IMR-90 (cell line): ENCODE data around the gene RASSF5. TPM values are rescaled to one million over a fixed set of nuclear protein-coding genes. Genes with fewer than 3 reads are reported as not detected.

ENCODE experiments used
- ATAC-seq: fragments of 200-7000 bp; cut with Tn5 transposase; 2 replicates; pipeline ENCODE4 v1.9.1; 2020; ENCODE audit warnings: low read depth, mild to moderate bottlenecking, moderate library complexity
- BruUV-seq: library from RNA; stranded (reverse); fragments of 400-500 nt; replicated peaks from 2 replicates; lab custom pipeline; 2021; lab: Mats Ljungman, UMichigan
- CTCF ChIA-PET: fragments of 300-600 bp; formaldehyde crosslinking; extraction: SDS; loops from one replicate; lab custom pipeline; 2021; ENCODE audit warnings: antibody characterized with exemption; lab: Yijun Ruan, JAX
- POLR2A ChIA-PET: fragments of 300-600 bp; sonication (Branson Sonifier 250); formaldehyde crosslinking; loops from one replicate; lab custom pipeline; 2022; ENCODE audit warnings: antibody characterized with exemption; ENCODE audit not compliant: unreplicated experiment; lab: Charles Lee
- DNase-seq: peaks from one replicate; pipeline ENCODE4 v3.0.0; 2013
- H2AFZ ChIP-seq: replicated peaks from 2 replicates; pipeline ENCODE3; 2013; ENCODE audit warnings: low read length, mild to moderate bottlenecking; ENCODE audit not compliant: poor library complexity
- H2AK5ac ChIP-seq: 2 replicates; pipeline ENCODE4 v1.6.1; 2013; ENCODE audit warnings: low read depth, low read length, inconsistent platforms
- H2AK9ac ChIP-seq: replicated peaks from 2 replicates; pipeline ENCODE3; 2013; ENCODE audit warnings: mild to moderate bottlenecking, low read depth, low read length, moderate library complexity; ENCODE audit not compliant: poor library complexity
- H2BK120ac ChIP-seq: 2 replicates; pipeline ENCODE4 v1.6.1; 2013; ENCODE audit warnings: low read depth, low read length, inconsistent platforms
- H2BK15ac ChIP-seq: 3 replicates; pipeline ENCODE4 v1.6.1; 2013; ENCODE audit warnings: low read depth, low read length, inconsistent platforms
- H2BK20ac ChIP-seq: 2 replicates; pipeline ENCODE4 v1.6.1; 2013; ENCODE audit warnings: low read depth, mild to moderate bottlenecking, inconsistent platforms, low read length, moderate library complexity
- H2BK5ac ChIP-seq: 2 replicates; pipeline ENCODE4 v1.6.1; 2013; ENCODE audit warnings: mild to moderate bottlenecking, low read depth, low read length, inconsistent platforms; ENCODE audit not compliant: poor library complexity, severe bottlenecking
- H3K14ac ChIP-seq: replicated peaks from 2 replicates; pipeline ENCODE4 v1.6.1; 2013; ENCODE audit warnings: low read depth, low read length, inconsistent platforms
- H3K18ac ChIP-seq: 2 replicates; pipeline ENCODE4 v1.6.1; 2013; ENCODE audit warnings: low read depth, low read length, control low read depth
- H3K23ac ChIP-seq: 2 replicates; pipeline ENCODE4 v1.6.1; 2013; ENCODE audit warnings: low read depth, low read length, inconsistent platforms
- H3K27ac ChIP-seq: 2 replicates; pipeline ENCODE4 v1.5.1; 2013; ENCODE audit warnings: mild to moderate bottlenecking, control low read depth, low read length; ENCODE audit not compliant: insufficient read depth
- H3K27me3 ChIP-seq: 2 replicates; pipeline ENCODE4 v1.6.1; 2013; ENCODE audit warnings: low read length; ENCODE audit not compliant: control insufficient read depth, insufficient read depth
- H3K36me3 ChIP-seq: 2 replicates; pipeline ENCODE4 v1.6.1; 2013; ENCODE audit warnings: low read length, mixed read lengths; ENCODE audit not compliant: control insufficient read depth, insufficient read depth
- H3K4ac ChIP-seq: 2 replicates; pipeline ENCODE4 v1.6.1; 2013; ENCODE audit warnings: low read depth, low read length, inconsistent platforms
- H3K4me1 ChIP-seq: 2 replicates; pipeline ENCODE4 v1.6.1; 2013; ENCODE audit warnings: low read length, mixed read lengths; ENCODE audit not compliant: control insufficient read depth, insufficient read depth
- H3K4me2 ChIP-seq: 2 replicates; pipeline ENCODE4 v1.6.1; 2013; ENCODE audit warnings: low read depth, mild to moderate bottlenecking, control low read depth, low read length, moderate library complexity
- H3K4me3 ChIP-seq: 2 replicates; pipeline ENCODE4 v1.5.1; 2013; ENCODE audit warnings: low read depth, mild to moderate bottlenecking, control low read depth, low read length, moderate library complexity; ENCODE audit not compliant: insufficient read depth
- H3K56ac ChIP-seq: 2 replicates; pipeline ENCODE4 v1.6.1; 2013; ENCODE audit warnings: low read length, inconsistent platforms; ENCODE audit not compliant: insufficient read depth; ENCODE audit errors: extremely low read depth
- H3K79me1 ChIP-seq, 2 experiments: 2 replicates each; pipeline ENCODE4 v1.6.1; 2013; ENCODE audit warnings: low read length in 2 of 2, inconsistent platforms in 1 of 2, low read depth in 1 of 2
- H3K9ac ChIP-seq: 2 replicates; pipeline ENCODE4 v1.6.1; 2013; ENCODE audit warnings: low read depth, low read length, control low read depth
- H3K9me1 ChIP-seq: 2 replicates; pipeline ENCODE4 v1.6.1; 2013; ENCODE audit warnings: low read length, inconsistent platforms; ENCODE audit not compliant: insufficient read depth
- H3K9me3 ChIP-seq: 2 replicates; pipeline ENCODE4 v1.6.1; 2013; ENCODE audit warnings: low read length; ENCODE audit not compliant: control insufficient read depth, insufficient read depth
- H4K20me1 ChIP-seq: 2 replicates; pipeline ENCODE4 v1.6.1; 2013; ENCODE audit warnings: low read length, inconsistent platforms; ENCODE audit not compliant: insufficient read depth
- H4K5ac ChIP-seq: 2 replicates; pipeline ENCODE4 v1.6.1; 2013; ENCODE audit warnings: mild to moderate bottlenecking, low read depth, low read length, control low read depth
- H4K8ac ChIP-seq, 2 experiments: 2 replicates each; pipeline ENCODE4 v1.6.1; 2013; ENCODE audit warnings: low read depth in 2 of 2, low read length in 2 of 2, control low read depth in 1 of 2, inconsistent platforms in 1 of 2
- H4K91ac ChIP-seq: 2 replicates; pipeline ENCODE4 v1.6.1; 2013; ENCODE audit warnings: low read depth, low read length, inconsistent platforms; ENCODE audit not compliant: insufficient read depth
- BHLHE40 ChIP-seq: fragments of 150-350 bp; IDR thresholded peaks from 2 replicates; pipeline ENCODE4 v1.6.1; 2016; ENCODE audit warnings: mild to moderate bottlenecking, low read depth, low read length
- CEBPB ChIP-seq: IDR thresholded peaks from 2 replicates; pipeline ENCODE4 v1.6.1; 2012; ENCODE audit warnings: low read depth, low read length, improper control_type of control experiment
- CHD1 ChIP-seq: IDR thresholded peaks from 2 replicates; pipeline ENCODE4 v1.6.1; 2012; ENCODE audit warnings: low read depth, low read length, improper control_type of control experiment
- FOS ChIP-seq: fragments of 150-350 bp; IDR thresholded peaks from 2 replicates; pipeline ENCODE4 v1.6.1; 2016; ENCODE audit warnings: low read depth, low read length
- MAFK ChIP-seq: IDR thresholded peaks from 2 replicates; pipeline ENCODE4 v1.6.1; 2012; ENCODE audit warnings: low read depth, low read length, improper control_type of control experiment
- MAZ ChIP-seq: IDR thresholded peaks from 2 replicates; pipeline ENCODE4 v1.6.1; 2012; ENCODE audit warnings: low read depth, mild to moderate bottlenecking, low read length, improper control_type of control experiment, moderate library complexity, borderline replicate concordance
- MXI1 ChIP-seq: IDR thresholded peaks from 2 replicates; pipeline ENCODE4 v1.6.1; 2012; ENCODE audit warnings: low read depth, mild to moderate bottlenecking, low read length, moderate library complexity, borderline replicate concordance
- NFE2L2 ChIP-seq: fragments of 150-350 bp; IDR thresholded peaks from 2 replicates; pipeline ENCODE4 v1.6.1; 2016; ENCODE audit warnings: low read depth, mild to moderate bottlenecking, low read length
- POLR2A ChIP-seq: IDR thresholded peaks from 2 replicates; pipeline ENCODE4 v1.6.1; 2012; ENCODE audit warnings: mild to moderate bottlenecking, low read depth, low read length
- RAD21 ChIP-seq: IDR thresholded peaks from 2 replicates; pipeline ENCODE4 v1.6.1; 2012; ENCODE audit warnings: low read length, improper control_type of control experiment
- RCOR1 ChIP-seq: IDR thresholded peaks from 2 replicates; pipeline ENCODE4 v1.6.1; 2012; ENCODE audit warnings: mild to moderate bottlenecking, low read length, improper control_type of control experiment; ENCODE audit not compliant: insufficient replicate concordance
- RFX5 ChIP-seq: IDR thresholded peaks from 2 replicates; pipeline ENCODE4 v1.8.0; 2012; ENCODE audit warnings: low read depth, mild to moderate bottlenecking, low read length, moderate library complexity
- SMC3 ChIP-seq: fragments of 150-350 bp; IDR thresholded peaks from 2 replicates; pipeline ENCODE4 v1.6.1; 2016; ENCODE audit warnings: low read depth, mild to moderate bottlenecking, antibody characterized with exemption, low read length, moderate library complexity
- WGBS, 2 experiments: methylation state at CpG; one replicate each; pipeline versions ENCODE4 v1.1.5 to v1.1.7; 2013; ENCODE audit warnings: missing lambda C conversion rate in 2 of 2; ENCODE audit not compliant: insufficient read length in 1 of 2; ENCODE audit errors: extremely low coverage in 2 of 2; 5-methylcytosine and 5-hydroxymethylcytosine counted together
- dilution Hi-C: fragments of 300-500 bp; cut with HindIII; formaldehyde crosslinking; loops from one replicate; pipeline ENCODE4 v1.14.3; 2018; ENCODE audit warnings: low sequenced_read_pairs; ENCODE audit not compliant: unreplicated experiment
- in situ Hi-C: fragments of 300-500 bp; cut with MboI; formaldehyde crosslinking; loops from 3 replicates; pipeline ENCODE4 v1.14.3; 2019; ENCODE audit warnings: low sequenced_read_pairs, inconsistent platforms, mixed read lengths
- intact Hi-C: fragments of 100-400 bp; cut with micrococcal nuclease; formaldehyde crosslinking; loops from 2 replicates; pipeline ENCODE4 v1.10.0; 2022
- polyA plus RNA-seq, 3 experiments: library from polyadenylated mRNA; depleted of rRNA; stranded (reverse); fragments of >200 nt; gene quantifications; 2 replicates each; pipeline ENCODE4 v1.2.3, GENCODE V29; 2012; ENCODE audit warnings: low replicate concordance in 1 of 3
- total RNA-seq: library from RNA; depleted of rRNA; stranded (reverse); fragments of >200 nt; gene quantifications from 2 replicates; pipeline ENCODE4 v1.2.3, GENCODE V29; 2012
- TF ChIP-seq, protein P1 (sequence below): fragments of 150-350 bp; IDR thresholded peaks from 2 replicates; pipeline ENCODE4 v1.6.1; 2017; ENCODE audit warnings: mild to moderate bottlenecking, antibody characterized with exemption, low read length, low read depth
- TF ChIP-seq, protein P2 (sequence below): fragments of 150-350 bp; IDR thresholded peaks from 2 replicates; pipeline ENCODE4 v1.6.1; 2016; ENCODE audit warnings: low read depth, mild to moderate bottlenecking, low read length, moderate library complexity, borderline replicate concordance
- TF ChIP-seq, protein P3 (sequence below): conservative IDR thresholded peaks from 2 replicates; pipeline ENCODE4 v1.5.1; 2012; ENCODE audit warnings: mild to moderate bottlenecking, low read depth, low read length, improper control_type of control experiment

The RASSF5 gene
- total and polyA plus RNA-seq, 2 of the 4 experiments (the other 2 are of a cell fraction), result 0.18 to 1.1 TPM

DNA sequence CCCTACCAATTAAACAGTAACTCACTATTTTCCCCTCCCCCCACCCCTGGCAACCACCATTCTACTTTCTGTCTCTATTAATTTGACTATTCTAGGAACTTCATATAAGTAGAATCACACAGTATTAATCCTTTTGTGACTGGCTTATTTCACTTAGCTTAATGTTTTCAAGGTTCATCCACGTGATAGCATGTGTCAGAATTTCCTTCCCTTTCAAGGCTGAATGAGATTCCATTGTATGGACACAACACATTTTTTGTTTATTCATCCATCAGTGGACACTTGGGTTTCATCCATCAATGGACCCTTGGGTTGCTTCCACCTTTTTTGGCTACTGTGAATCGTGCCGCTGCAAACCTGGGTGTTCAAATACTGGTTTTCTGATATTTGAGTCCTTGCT, 63.2 kb downstream of the RASSF5 start:
- H2BK20ac ChIP-seq, result no peak overlapping the region
- H3K9me1 ChIP-seq, result 0 out of 2 replicates have a peak, but pooled peaks cover 5% of the 10 kb centered on the region
- H4K91ac ChIP-seq, result no peak overlapping the region
- no peaks in the 10 kb centered on the region for H3K9me3 ChIP-seq
- no peak overlapping the region for H3K4me2 ChIP-seq
- H3K56ac ChIP-seq, result no peak overlapping the region
- H2BK5ac ChIP-seq, result no peak overlapping the region
- DNase-seq (no peak), ATAC-seq (no peak)
- H3K4me3 ChIP-seq, result no peak overlapping the region
- in situ Hi-C loops (no loop called here), dilution Hi-C loops (no loop called here), intact Hi-C loops (no loop called here)
- no peak overlapping the region for H2BK120ac ChIP-seq
- H3K27ac ChIP-seq, result no peak overlapping the region
- no peak overlapping the region for H3K9ac ChIP-seq
- no peak overlapping the region for H3K23ac ChIP-seq
- no peak overlapping the region for H3K14ac ChIP-seq
- ChIA-PET POLR2A (no interaction called here), CTCF (interaction anchor here (0.9 to 1.0 kb wide), 2 partner anchors 13 to 80 kb away, joined by 3 read pairs; no protein-coding TSS in a partner anchor)
- H3K36me3 ChIP-seq, result no peaks in the 10 kb centered on the region
- TF ChIP-seq FOS, result no peak
- TF ChIP-seq SMC3, result no peak
- TF ChIP-seq, protein P1, sequence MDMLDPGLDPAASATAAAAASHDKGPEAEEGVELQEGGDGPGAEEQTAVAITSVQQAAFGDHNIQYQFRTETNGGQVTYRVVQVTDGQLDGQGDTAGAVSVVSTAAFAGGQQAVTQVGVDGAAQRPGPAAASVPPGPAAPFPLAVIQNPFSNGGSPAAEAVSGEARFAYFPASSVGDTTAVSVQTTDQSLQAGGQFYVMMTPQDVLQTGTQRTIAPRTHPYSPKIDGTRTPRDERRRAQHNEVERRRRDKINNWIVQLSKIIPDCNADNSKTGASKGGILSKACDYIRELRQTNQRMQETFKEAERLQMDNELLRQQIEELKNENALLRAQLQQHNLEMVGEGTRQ, result no peak
- no peak for TF ChIP-seq NFE2L2
- no peak for TF ChIP-seq RCOR1
- TF ChIP-seq MAFK, result no peak
- TF ChIP-seq, protein P2, sequence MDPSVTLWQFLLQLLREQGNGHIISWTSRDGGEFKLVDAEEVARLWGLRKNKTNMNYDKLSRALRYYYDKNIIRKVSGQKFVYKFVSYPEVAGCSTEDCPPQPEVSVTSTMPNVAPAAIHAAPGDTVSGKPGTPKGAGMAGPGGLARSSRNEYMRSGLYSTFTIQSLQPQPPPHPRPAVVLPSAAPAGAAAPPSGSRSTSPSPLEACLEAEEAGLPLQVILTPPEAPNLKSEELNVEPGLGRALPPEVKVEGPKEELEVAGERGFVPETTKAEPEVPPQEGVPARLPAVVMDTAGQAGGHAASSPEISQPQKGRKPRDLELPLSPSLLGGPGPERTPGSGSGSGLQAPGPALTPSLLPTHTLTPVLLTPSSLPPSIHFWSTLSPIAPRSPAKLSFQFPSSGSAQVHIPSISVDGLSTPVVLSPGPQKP, result no peak
- TF ChIP-seq RAD21, result no peak
- no peak for TF ChIP-seq MAZ
- no peak for TF ChIP-seq MXI1
- TF ChIP-seq CEBPB, result no peak
- no peak for TF ChIP-seq POLR2A
- no peak for TF ChIP-seq RFX5
- TF ChIP-seq, protein P3, sequence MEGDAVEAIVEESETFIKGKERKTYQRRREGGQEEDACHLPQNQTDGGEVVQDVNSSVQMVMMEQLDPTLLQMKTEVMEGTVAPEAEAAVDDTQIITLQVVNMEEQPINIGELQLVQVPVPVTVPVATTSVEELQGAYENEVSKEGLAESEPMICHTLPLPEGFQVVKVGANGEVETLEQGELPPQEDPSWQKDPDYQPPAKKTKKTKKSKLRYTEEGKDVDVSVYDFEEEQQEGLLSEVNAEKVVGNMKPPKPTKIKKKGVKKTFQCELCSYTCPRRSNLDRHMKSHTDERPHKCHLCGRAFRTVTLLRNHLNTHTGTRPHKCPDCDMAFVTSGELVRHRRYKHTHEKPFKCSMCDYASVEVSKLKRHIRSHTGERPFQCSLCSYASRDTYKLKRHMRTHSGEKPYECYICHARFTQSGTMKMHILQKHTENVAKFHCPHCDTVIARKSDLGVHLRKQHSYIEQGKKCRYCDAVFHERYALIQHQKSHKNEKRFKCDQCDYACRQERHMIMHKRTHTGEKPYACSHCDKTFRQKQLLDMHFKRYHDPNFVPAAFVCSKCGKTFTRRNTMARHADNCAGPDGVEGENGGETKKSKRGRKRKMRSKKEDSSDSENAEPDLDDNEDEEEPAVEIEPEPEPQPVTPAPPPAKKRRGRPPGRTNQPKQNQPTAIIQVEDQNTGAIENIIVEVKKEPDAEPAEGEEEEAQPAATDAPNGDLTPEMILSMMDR, result no peak
- TF ChIP-seq CHD1, result no peak
- TF ChIP-seq BHLHE40, result no peak
- H4K20me1 ChIP-seq, result peaks cover 3% of the 10 kb centered on the region; the same call in 1 of the 2 replicates
- 100% methylated on average over 2 of the region's 3 CpGs; no CpG with 5 or more reads in 1 of the 2 experiments for WGBS, 2 experiments
- H4K5ac ChIP-seq, result no peak overlapping the region
- no peak overlapping the region for H3K18ac ChIP-seq
- no peak overlapping the region for H2AK9ac ChIP-seq
- peaks cover 2% of the 10 kb centered on the region; the same call in 1 of the 2 replicates for H3K27me3 ChIP-seq
- no peak overlapping the region for H2BK15ac ChIP-seq
- no TSS peak for BruUV-seq
- no peak overlapping the region for H2AK5ac ChIP-seq
- H2AFZ ChIP-seq, result no peak overlapping the region
- no peak overlapping the region for H4K8ac ChIP-seq
- no peaks in the 10 kb centered on the region for H3K79me1 ChIP-seq
- H3K4me1 ChIP-seq, result peaks cover 1% of the 10 kb centered on the region; the same call in 1 of the 2 replicates
- no peak overlapping the region for H3K4ac ChIP-seq
